Measurements from ENCODE around the gene IGFBPL1.
"Not testable (repeated sequence)": the region's sequence is repeated elsewhere in the genome, so short reads cannot be mapped to it uniquely, and the experiment has no call there.

Gene IGFBPL1

GRCh38 chr9:38395653-38396370, 28.4 kb downstream of the IGFBPL1 start:
- no peak for DNase-seq

GRCh38 chr9:38394416-38394815, 29.8 kb downstream of the IGFBPL1 start:
- no peak for DNase-seq

GRCh38 chr9:38393128-38393796, 31.0 kb downstream of the IGFBPL1 start:
- no peak for DNase-seq

GRCh38 chr9:38392235-38393127, 31.8 kb downstream of the IGFBPL1 start, which contains the start of gene ALDH1B1:
TSS of gene ALDH1B1 (plus strand) at chr9:38392702. CDS start at chr9:38395749, 3,047 bp downstream.
- peak; percentile 63 for DNase-seq

- no peak for DNase-seq
These were observed 32.8 kb downstream of the IGFBPL1 start for GRCh38 chr9:38391278-38392118.

GRCh38 chr9:38390851-38391250, 33.4 kb downstream of the IGFBPL1 start:
- no peak for DNase-seq

GRCh38 chr9:38390442-38390841, 33.8 kb downstream of the IGFBPL1 start:
- DNase-seq, result no peak

GRCh38 chr9:38389313-38389712, 34.9 kb downstream of the IGFBPL1 start:
- no peak for DNase-seq

GRCh38 chr9:38388283-38389223, 35.7 kb downstream of the IGFBPL1 start:
- DNase-seq, result no peak

GRCh38 chr9:38387751-38388150, 36.5 kb downstream of the IGFBPL1 start:
- DNase-seq, result no peak

- DNase-seq, result no peak
These were observed 37.2 kb downstream of the IGFBPL1 start for GRCh38 chr9:38387066-38387465.

- DNase-seq, result no peak
These were observed 37.8 kb downstream of the IGFBPL1 start for GRCh38 chr9:38386319-38386895.

- no peak for DNase-seq
These were observed 38.4 kb downstream of the IGFBPL1 start for GRCh38 chr9:38385896-38386295.

- no peak for DNase-seq
These were observed 39.0 kb downstream of the IGFBPL1 start for GRCh38 chr9:38384990-38385848.

GRCh38 chr9:38382141-38382540, 42.1 kb downstream of the IGFBPL1 start:
- no peak for DNase-seq

- DNase-seq, result no peak
These were observed 43.3 kb downstream of the IGFBPL1 start for GRCh38 chr9:38380872-38381534.

GRCh38 chr9:38380230-38380871, 43.9 kb downstream of the IGFBPL1 start:
- no peak for DNase-seq

GRCh38 chr9:38377336-38378083, 46.7 kb downstream of the IGFBPL1 start:
- DNase-seq, result not testable (repeated sequence)
